GM12872 (cell line): ENCODE results near the gene FAM32A.

ENCODE experiments used
- TF ChIP-seq, protein P1 (sequence below): IDR thresholded peaks from 3 replicates; pipeline ENCODE4 v1.5.1; 2011; ENCODE audit warnings: low read depth, mild to moderate bottlenecking, low read length, moderate library complexity; ENCODE audit not compliant: insufficient read depth

FAM32A gene

DNA sequence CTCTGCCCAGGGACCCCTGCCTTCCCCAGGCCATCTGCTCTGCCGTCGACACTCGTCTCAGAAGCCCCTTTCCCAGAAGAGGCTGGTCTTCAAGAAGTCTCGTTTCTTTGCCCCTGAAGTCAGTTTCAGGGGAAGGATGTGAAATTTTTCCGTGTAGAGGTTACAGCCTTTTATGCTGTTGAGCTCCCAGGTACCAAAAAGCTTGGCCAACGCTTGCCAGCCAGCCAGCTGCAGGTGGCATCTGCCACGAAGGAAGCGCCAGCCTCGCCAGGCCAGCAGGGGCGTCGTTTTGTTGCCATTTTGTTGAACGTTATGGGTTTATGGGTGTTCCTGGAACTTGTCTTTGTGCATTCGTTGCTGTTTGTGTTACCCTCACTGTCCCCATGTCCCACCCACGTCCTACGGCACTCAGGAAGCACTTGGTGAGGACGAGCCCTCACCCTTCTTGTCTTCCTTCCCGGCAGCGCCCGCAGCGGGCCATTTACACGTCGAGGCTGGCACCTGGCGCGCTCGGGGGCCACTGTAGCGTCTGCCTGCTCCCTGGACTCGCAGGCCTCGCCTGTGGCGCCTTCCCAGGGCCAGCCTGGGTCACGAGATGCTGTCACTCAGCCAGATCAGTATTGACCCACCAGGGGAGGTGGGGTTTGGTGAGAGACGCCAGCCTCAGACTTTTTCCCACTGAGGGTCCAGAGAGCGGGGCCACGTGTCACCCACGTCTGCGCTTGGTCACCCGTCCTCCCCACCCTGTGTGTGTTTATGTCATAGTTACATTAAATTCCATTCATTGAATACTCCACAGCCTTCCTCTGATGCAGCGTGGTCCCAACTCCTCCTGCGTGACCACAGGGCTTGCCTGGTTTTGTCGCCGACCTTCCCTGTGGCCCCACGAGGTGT is 49.6 kb downstream of the FAM32A start:
- TF ChIP-seq, protein P1, sequence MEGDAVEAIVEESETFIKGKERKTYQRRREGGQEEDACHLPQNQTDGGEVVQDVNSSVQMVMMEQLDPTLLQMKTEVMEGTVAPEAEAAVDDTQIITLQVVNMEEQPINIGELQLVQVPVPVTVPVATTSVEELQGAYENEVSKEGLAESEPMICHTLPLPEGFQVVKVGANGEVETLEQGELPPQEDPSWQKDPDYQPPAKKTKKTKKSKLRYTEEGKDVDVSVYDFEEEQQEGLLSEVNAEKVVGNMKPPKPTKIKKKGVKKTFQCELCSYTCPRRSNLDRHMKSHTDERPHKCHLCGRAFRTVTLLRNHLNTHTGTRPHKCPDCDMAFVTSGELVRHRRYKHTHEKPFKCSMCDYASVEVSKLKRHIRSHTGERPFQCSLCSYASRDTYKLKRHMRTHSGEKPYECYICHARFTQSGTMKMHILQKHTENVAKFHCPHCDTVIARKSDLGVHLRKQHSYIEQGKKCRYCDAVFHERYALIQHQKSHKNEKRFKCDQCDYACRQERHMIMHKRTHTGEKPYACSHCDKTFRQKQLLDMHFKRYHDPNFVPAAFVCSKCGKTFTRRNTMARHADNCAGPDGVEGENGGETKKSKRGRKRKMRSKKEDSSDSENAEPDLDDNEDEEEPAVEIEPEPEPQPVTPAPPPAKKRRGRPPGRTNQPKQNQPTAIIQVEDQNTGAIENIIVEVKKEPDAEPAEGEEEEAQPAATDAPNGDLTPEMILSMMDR: no peak

DNA sequence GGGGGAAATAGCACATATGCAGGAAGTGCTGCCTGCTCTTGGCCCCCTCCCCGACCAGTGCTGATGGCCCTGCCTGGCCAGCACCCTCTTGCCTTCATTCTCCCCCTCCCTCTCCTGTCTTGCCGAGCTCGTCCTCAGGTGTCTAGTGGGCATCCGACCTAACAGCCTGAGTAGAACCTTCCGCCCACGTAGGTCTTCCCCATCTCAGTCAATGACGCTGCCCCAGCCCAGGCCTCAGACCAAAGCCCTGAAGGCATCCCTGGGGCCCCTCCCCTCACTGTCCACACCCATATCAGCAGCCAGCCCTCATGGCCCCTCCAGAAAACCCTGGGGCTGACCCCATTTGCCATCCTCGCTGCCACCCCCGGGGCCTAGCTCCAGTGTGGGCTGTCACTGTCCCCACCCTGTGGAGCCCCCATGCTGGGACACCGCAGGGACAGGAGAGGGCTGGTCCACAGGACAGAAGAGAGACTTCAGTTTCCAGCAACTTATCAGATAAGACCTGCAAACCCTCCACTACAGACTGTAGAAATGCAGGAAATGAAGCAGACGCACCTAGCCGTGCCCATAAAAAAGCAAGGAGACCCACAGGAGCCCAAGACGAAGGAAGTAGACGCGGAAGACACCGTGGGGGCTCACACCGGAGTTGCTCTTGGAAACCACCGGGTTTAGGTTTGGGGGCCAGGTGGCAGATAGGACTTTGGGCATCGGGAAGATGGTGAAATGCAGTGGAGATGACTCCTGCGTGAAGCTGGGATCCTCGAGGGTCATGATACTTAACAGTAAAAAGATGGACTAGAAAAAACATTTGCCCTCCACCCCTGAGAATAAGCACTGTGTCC is 50.8 kb downstream of the FAM32A start:
- TF ChIP-seq, protein P1: no peak
